IPS-20b (cell line): ENCODE data around the gene TBC1D5.

ENCODE experiments used
- H3K27ac ChIP-seq: one replicate; pipeline ENCODE4 v1.5.1; 2013; ENCODE audit warnings: low read length
- H3K27me3 ChIP-seq: 2 replicates; pipeline ENCODE4 v1.6.1; 2013; ENCODE audit warnings: mild to moderate bottlenecking, low read length, inconsistent platforms; ENCODE audit not compliant: insufficient read depth
- H3K36me3 ChIP-seq: 2 replicates; pipeline ENCODE4 v1.6.1; 2013; ENCODE audit warnings: low read depth, mild to moderate bottlenecking, inconsistent platforms, low read length, moderate library complexity; ENCODE audit not compliant: insufficient read depth
- H3K4me1 ChIP-seq: 2 replicates; pipeline ENCODE4 v1.6.1; 2013; ENCODE audit warnings: mild to moderate bottlenecking, control low read depth, inconsistent platforms, low read length, moderate library complexity; ENCODE audit not compliant: insufficient read depth
- H3K4me3 ChIP-seq: 2 replicates; pipeline ENCODE4 v1.5.1; 2013; ENCODE audit warnings: mild to moderate bottlenecking, low read length, inconsistent platforms
- H3K9ac ChIP-seq: 2 replicates; pipeline ENCODE4 v1.6.1; 2013; ENCODE audit warnings: low read depth, mild to moderate bottlenecking, inconsistent platforms, low read length, moderate library complexity
- H3K9me3 ChIP-seq: 2 replicates; pipeline ENCODE4 v1.6.1; 2013; ENCODE audit warnings: mild to moderate bottlenecking, low read depth, low read length, inconsistent platforms; ENCODE audit not compliant: insufficient read depth

Gene TBC1D5

DNA sequence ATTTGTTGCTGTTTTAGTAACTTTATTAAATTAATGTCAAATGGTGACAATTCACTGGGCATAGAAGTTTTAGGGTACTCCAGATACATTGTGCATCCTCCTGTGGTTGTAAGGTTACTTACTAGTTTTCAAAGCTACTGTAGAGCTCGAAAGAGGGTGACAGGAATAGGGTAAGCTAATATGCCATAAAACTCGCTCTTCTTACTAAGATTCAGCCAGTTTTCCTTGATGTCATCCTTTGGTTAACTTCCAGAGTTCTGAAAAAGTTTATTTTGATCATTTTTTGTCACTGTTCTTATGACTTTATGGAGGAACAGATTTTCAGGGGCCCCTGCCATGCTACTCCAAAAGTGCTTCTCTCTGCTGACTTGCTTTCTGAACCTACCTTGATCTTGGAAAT is 522.8 kb downstream of the TBC1D5 start:
- Histone ChIP-seq H3K27me3 (no peaks in the 10 kb centered on the region), H3K27ac (no peak overlapping the region), H3K36me3 (no peaks in the 10 kb centered on the region), H3K4me3 (no peak overlapping the region), H3K9me3 (no peaks in the 10 kb centered on the region), H3K4me1 (no peaks in the 10 kb centered on the region), H3K9ac (no peak overlapping the region)

DNA sequence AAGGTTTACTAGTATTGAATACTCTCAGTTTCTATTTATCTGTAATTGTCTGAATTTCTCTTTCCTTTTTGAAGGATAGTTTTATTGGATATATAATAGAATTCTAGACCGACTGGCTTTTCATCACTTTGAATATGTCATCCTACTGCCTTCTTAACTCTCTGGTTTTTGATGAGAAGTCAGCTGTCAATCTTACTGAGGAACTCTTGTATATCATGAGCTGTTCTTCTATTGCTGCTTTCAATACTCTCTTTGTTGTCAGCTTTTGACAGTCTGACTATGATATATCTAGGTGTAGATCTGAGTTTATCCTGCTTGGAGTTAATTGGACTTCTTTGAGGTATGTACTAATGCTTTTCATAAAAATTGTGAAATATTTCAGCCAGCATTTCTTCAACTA is 523.8 kb downstream of the TBC1D5 start:
- Histone ChIP-seq H3K4me1 (no peaks in the 10 kb centered on the region), H3K9me3 (no peaks in the 10 kb centered on the region), H3K36me3 (no peaks in the 10 kb centered on the region), H3K9ac (no peak overlapping the region), H3K27me3 (no peaks in the 10 kb centered on the region), H3K27ac (no peak overlapping the region), H3K4me3 (no peak overlapping the region)

DNA sequence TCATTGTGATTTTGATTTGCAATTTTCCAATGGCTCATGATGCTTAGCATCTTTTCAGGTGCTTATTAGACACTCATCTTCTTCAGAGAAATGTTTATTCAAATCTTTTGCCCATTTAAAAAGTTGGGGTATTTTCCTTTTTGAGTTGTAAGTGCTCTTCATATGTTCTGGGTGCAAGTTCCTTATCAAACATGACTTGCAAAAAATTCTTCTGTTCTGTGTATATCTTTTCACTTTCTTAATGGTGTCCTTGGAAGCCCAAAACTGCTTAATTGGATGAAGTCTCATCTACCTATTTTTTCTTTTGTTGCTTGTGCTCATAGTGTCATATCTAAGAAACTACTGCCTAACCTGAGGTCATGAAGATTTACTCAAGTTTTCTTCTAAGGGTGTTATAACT is 524.8 kb downstream of the TBC1D5 start:
- H3K9ac ChIP-seq, result no peak overlapping the region
- H3K36me3 ChIP-seq, result no peaks in the 10 kb centered on the region
- H3K9me3 ChIP-seq, result no peaks in the 10 kb centered on the region
- no peaks in the 10 kb centered on the region for H3K27me3 ChIP-seq
- no peak overlapping the region for H3K4me3 ChIP-seq
- H3K4me1 ChIP-seq, result no peaks in the 10 kb centered on the region
- H3K27ac ChIP-seq, result no peak overlapping the region

DNA sequence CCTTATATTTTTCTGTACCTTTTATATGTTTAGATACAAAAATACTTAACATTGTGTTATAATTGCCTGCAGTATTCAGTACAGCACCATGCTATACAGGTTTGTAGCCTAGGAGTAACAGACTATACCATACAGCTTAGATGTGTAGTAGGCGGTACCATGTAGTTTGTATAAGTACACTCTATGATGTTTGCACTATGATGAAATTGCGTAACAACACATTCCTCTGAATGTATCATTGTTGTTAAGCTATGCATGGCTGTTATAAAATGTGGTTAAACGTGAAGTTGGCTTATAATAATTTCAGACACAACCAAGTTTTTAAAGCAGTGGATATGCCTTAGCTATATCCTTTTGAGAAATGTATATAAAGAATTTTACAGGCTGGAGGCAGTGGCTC is 529.3 kb downstream of the TBC1D5 start:
- no peaks in the 10 kb centered on the region for H3K9me3 ChIP-seq
- H3K27me3 ChIP-seq, result no peaks in the 10 kb centered on the region
- H3K36me3 ChIP-seq, result no peaks in the 10 kb centered on the region
- H3K4me3 ChIP-seq, result no peak overlapping the region
- H3K4me1 ChIP-seq, result no peaks in the 10 kb centered on the region
- H3K9ac ChIP-seq, result no peak overlapping the region
- no peak overlapping the region for H3K27ac ChIP-seq

DNA sequence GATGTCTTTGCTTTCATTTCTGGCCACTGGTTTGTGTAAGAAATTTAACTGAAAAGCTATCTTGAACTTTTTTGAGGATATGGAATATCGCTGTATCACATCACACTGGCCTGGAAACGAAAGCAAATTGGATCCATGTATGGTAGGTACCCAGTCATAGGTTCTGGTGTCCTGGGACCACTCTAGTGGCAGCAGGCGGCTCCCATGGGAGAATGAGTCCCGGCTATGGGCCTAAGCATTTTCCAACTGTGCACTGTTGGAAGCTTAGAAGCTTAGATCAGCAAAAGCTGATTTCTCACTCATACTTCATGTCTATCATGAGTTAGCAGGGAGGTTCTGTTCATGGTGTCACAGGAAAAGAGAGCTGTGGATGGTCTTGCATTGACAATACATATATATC is 534.5 kb downstream of the TBC1D5 start:
- H3K4me3 ChIP-seq, result no peak overlapping the region

DNA sequence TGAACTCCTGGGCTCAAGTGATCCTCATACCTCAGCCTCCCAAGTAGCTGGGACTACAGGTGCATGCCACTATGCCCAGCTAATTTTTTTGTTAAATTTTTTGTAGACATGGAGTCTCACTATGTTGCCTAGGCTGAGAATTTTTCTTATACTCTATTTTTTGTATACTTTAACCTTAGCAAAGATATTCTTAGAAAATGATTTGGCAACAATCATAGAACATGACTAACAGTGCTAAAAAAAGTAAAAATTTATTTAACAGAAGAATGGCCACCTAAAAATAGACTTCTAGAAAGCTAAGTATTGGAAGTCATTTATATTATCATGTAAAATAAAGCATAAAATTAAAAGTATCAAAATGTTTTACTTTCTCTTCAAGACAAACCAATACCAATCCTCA is 535.4 kb downstream of the TBC1D5 start:
- Histone ChIP-seq H3K9ac (no peak overlapping the region), H3K27ac (no peak overlapping the region), H3K27me3 (no peaks in the 10 kb centered on the region)

More for the DNA sequence above, 534.5 kb downstream of the TBC1D5 start:
- no peak overlapping the region for H3K9ac ChIP-seq
- H3K27me3 ChIP-seq, result no peaks in the 10 kb centered on the region
- no peaks in the 10 kb centered on the region for H3K4me1 ChIP-seq
- no peaks in the 10 kb centered on the region for H3K36me3 ChIP-seq
- no peak overlapping the region for H3K27ac ChIP-seq
- no peaks in the 10 kb centered on the region for H3K9me3 ChIP-seq

DNA sequence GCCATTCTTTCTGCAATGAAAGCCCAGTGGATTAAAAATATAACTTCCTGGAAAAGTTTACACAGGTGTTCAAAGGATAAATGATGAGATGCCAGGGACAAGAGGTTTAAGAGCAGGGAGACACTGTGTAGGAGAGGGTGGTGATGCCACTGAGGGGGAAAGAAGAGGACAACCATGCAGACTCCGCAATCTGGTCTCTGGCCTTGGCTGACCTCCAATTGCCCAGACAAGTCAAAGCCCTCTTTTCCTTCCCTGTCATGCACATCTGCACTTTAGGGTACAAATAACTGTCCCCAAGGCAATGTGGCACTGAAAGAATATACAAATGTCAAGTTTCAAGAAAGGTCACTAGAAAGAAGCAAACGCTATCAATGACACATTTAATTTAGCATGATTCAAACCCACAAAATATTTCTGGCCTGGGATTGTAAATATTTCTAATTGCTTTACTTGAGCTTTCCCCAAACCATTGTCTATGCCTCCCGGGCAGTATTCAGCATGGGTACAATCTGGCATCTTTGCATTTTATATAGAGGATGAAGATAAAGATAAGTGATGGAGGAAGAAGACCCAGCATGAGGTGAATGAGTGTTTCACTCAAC is 538.3 kb downstream of the TBC1D5 start:
- no peaks in the 10 kb centered on the region for H3K36me3 ChIP-seq
- no peaks in the 10 kb centered on the region for H3K27me3 ChIP-seq

More for the DNA sequence above, 535.4 kb downstream of the TBC1D5 start:
- Histone ChIP-seq H3K4me3 (no peak overlapping the region), H3K4me1 (no peaks in the 10 kb centered on the region), H3K36me3 (no peaks in the 10 kb centered on the region), H3K9me3 (peaks cover 9% of the 10 kb centered on the region; the same call in 1 of the 2 replicates)

DNA sequence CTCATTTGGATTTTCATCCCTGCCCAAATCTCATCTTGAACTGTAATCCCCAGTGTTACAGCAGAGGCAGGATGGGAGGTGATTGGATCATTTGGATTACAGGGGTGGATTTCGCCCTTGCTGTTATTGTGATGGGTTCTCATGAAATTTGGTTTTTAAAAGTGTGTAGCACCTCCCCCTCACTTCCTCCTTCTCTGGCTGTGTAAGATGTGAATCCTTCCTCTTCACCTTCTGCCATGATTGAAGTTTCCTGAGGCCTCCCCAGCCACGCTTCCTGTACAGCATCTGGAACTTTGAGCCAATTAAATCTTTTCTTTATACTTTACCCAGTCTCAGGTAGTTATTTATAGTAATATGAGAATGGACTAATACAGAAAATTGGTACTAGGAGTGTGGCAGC is 540.9 kb downstream of the TBC1D5 start:
- Histone ChIP-seq H3K9me3 (peaks cover 10% of the 10 kb centered on the region), H3K36me3 (no peaks in the 10 kb centered on the region), H3K4me3 (no peak overlapping the region), H3K9ac (no peak overlapping the region), H3K27me3 (no peaks in the 10 kb centered on the region), H3K27ac (no peak overlapping the region), H3K4me1 (no peaks in the 10 kb centered on the region)

More for the DNA sequence above, 538.3 kb downstream of the TBC1D5 start:
- H3K9ac ChIP-seq, result no peak overlapping the region
- H3K27ac ChIP-seq, result no peak overlapping the region
- no peaks in the 10 kb centered on the region for H3K4me1 ChIP-seq
- peaks cover 10% of the 10 kb centered on the region for H3K9me3 ChIP-seq
- no peak overlapping the region for H3K4me3 ChIP-seq

DNA sequence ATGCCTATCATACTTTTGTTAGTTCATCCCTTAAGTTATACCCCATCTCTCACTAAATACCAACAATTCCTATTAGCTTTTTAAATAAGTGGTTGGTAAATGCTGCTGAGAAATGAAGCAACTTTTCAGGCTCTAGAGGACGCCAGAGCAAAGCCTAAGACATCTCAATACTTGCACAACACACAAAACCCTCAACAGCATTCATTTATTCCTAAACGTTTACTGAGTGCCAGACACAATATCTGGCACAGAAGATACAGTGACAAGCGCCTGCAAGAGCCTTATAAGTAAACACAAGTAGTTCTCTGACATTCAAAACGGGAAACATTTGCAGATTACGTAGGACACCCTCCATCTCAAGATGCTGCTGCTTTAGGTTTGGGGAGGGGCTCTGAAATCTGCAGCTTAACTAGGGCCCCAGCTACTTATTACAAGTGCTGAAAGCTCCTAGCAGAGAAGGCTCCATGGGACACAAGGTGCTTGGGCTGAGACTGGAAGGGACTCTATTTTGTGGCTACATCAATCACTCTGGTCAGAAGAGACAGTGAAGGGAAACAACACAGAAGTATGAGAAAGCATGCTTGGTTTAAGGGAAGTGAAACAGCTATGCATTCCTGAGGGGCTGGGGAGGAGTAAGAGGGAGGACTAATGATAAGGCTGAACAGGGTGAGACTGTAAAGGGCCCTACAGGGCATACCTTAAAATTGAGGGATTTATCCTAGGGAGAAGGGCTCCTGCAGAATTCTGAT is 546.4 kb downstream of the TBC1D5 start:
- H3K9me3 ChIP-seq, result no peaks in the 10 kb centered on the region
- H3K36me3 ChIP-seq, result no peaks in the 10 kb centered on the region
- no peak overlapping the region for H3K9ac ChIP-seq
- no peak overlapping the region for H3K27ac ChIP-seq
- H3K27me3 ChIP-seq, result no peaks in the 10 kb centered on the region
- H3K4me1 ChIP-seq, result peaks cover 13% of the 10 kb centered on the region; the same call in 1 of the 2 replicates
- H3K4me3 ChIP-seq, result no peak overlapping the region

DNA sequence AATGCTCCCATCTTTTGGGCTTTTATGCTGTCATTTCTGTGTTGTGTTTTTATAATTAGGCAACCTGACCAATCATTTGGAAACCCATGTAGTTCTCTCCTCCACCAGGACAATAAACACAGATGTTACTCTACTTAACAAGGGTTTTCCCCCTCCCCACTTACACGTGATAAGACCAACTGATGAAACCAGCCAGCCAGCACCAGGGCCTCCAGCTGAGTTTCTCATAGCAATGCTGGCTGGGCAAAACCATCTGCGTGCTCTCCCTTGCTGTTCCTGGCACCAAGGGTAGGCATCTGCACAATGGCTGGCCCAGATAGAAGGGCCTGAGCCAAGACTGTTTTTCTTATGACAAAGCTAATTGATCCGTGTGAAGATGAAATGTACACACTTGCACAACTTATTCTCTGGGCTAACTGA is 547.2 kb downstream of the TBC1D5 start:
- no peak overlapping the region for H3K27ac ChIP-seq
- peaks cover 13% of the 10 kb centered on the region; the same call in 1 of the 2 replicates for H3K4me1 ChIP-seq
- H3K9ac ChIP-seq, result no peak overlapping the region

DNA sequence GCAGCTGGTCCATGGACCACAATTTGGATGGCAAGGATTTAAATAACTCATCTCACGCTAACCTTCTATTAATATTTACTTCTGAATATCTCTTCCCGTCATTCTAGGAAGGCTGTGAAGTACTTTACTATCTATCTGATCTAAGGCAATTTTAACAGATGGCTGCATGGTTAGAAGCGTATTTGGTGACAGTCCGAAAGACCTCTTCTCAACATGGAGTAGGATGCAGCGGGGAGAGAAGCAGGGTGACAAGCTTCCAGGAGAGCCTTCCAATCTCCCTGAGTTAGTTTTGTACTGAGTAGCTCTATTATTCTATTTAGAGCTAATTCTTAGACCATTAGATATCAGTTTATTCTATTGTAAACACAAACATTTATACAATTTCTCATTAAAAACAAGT is 548.3 kb downstream of the TBC1D5 start:
- H3K4me1 ChIP-seq, result peaks cover 13% of the 10 kb centered on the region; the same call in 1 of the 2 replicates
- H3K9me3 ChIP-seq, result no peaks in the 10 kb centered on the region
- H3K9ac ChIP-seq, result no peak overlapping the region
- H3K4me3 ChIP-seq, result no peak overlapping the region
- no peak overlapping the region for H3K27ac ChIP-seq
- no peaks in the 10 kb centered on the region for H3K27me3 ChIP-seq
- H3K36me3 ChIP-seq, result no peaks in the 10 kb centered on the region

More for the DNA sequence above, 547.2 kb downstream of the TBC1D5 start:
- Histone ChIP-seq H3K9me3 (no peaks in the 10 kb centered on the region), H3K36me3 (no peaks in the 10 kb centered on the region), H3K4me3 (no peak overlapping the region), H3K27me3 (no peaks in the 10 kb centered on the region)

DNA sequence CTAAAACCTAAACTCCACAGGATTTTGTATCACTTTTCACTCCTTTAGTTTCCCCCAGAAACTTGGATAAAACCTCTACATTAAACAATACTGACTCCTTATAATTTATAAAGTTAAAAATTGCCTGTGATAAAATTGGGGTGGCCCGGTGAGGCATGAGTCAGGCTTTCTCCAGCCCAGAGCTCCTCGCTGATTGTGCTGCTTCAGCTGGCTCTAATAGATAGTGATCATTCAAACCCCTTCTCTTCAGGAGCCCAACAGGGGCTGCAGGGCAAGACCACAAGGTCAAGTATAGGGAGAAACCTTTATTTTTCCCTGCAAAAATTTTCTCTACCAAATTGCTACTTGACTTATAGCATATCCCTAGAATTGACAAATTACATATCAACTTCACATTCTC is 549.4 kb downstream of the TBC1D5 start:
- Histone ChIP-seq H3K4me3 (no peak overlapping the region), H3K27me3 (no peaks in the 10 kb centered on the region), H3K9me3 (no peaks in the 10 kb centered on the region), H3K9ac (no peak overlapping the region), H3K27ac (no peak overlapping the region), H3K36me3 (no peaks in the 10 kb centered on the region), H3K4me1 (peaks cover 17% of the 10 kb centered on the region; the same call in 1 of the 2 replicates)
